Measurements from ENCODE around the gene ZNF581.

Gene ZNF581

DNA sequence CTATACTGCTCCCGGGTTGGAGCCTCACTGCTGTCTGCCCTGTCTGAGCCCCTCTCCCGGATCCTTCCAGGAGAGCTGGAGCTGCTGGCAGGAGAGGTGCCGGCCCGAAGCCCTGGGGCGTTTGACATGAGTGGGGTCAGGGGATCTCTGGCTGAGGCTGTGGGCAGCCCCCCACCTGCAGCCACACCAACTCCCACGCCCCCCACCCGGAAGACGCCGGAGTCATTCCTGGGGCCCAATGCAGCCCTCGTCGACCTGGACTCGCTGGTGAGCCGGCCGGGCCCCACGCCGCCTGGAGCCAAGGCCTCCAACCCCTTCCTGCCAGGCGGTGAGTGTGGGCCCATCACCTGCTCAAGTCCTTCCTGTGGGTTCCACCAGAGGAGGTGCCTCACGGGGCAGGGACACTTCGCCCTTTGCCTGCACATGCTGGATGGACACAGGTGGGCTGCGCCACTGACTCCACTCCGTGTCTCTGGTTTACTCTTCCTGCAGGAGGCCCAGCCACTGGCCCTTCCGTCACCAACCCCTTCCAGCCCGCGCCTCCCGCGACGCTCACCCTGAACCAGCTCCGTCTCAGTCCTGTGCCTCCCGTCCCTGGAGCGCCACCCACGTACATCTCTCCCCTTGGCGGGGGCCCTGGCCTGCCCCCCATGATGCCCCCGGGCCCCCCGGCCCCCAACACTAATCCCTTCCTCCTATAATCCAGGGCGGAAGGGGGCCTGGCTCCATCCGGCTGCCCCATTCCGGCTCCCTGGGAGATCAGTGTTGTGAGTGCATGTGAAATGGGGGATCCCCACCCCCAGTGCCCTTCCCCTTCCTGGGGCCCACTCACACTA is 51.4 kb downstream of the ZNF581 start:
- no peak for DNase-seq (ENCODE audit: low read depth in 2 of 2)

Data from stimulated activated CD8-positive, alpha-beta memory T cell treated with anti-CD3 and anti-CD28 coated beads, Interleukin-2, amount 100 ng/mL, for 48 hours (primary cell).